HepG2 (cell line): ENCODE measurements around the gene NCBP2. TPM values are rescaled to one million over a fixed set of nuclear protein-coding genes. Genes with fewer than 3 reads are reported as not detected.

Experiments
- BRCA1 ChIP-seq: sonication (generic); formaldehyde crosslinking; IDR thresholded peaks from 2 replicates; pipeline ENCODE4 v1.4.0; 2020; ENCODE audit warnings: missing genetic modification reagents
- GPN1 ChIP-seq: sonication (generic); formaldehyde crosslinking; IDR thresholded peaks from 2 replicates; pipeline ENCODE4 v1.5.1; 2020; ENCODE audit warnings: missing genetic modification reagents, borderline replicate concordance
- ISX ChIP-seq: sonication (generic); formaldehyde crosslinking; conservative IDR thresholded peaks from 2 replicates; pipeline ENCODE4 v1.5.0; 2020; ENCODE audit warnings: missing genetic modification reagents
- JUNB ChIP-seq: sonication (generic); formaldehyde crosslinking; IDR thresholded peaks from 2 replicates; pipeline ENCODE4 v1.8.0; 2022; ENCODE audit warnings: missing genetic modification reagents, mild to moderate bottlenecking, borderline replicate concordance
- TEAD3 ChIP-seq: optimal IDR thresholded peaks from 2 replicates; pipeline ENCODE3; 2016; ENCODE audit warnings: borderline replicate concordance
- ZFP82 ChIP-seq: sonication (generic); formaldehyde crosslinking; IDR thresholded peaks from 2 replicates; pipeline ENCODE4 v1.5.1; 2020; ENCODE audit warnings: mild to moderate bottlenecking, missing genetic modification reagents, borderline replicate concordance
- ZNF10 ChIP-seq: sonication (generic); formaldehyde crosslinking; IDR thresholded peaks from 2 replicates; pipeline ENCODE4 v1.4.0; 2020; ENCODE audit warnings: mild to moderate bottlenecking, low read depth, missing genetic modification reagents, borderline replicate concordance
- ZNF12 ChIP-seq: sonication (generic); formaldehyde crosslinking; IDR thresholded peaks from 2 replicates; pipeline ENCODE4 v1.5.0; 2020; ENCODE audit warnings: missing genetic modification reagents
- ZNF749 ChIP-seq: sonication (generic); formaldehyde crosslinking; IDR thresholded peaks from 2 replicates; pipeline ENCODE4 v1.8.0; 2022; ENCODE audit warnings: mild to moderate bottlenecking, missing genetic modification reagents, moderate library complexity, borderline replicate concordance
- polyA plus RNA-seq, 8 experiments: library from polyadenylated mRNA; depleted of rRNA in 3 of 8; stranded (reverse) in 7 of 8; unstranded in 1 of 8; fragments of >200 nt; fragmentation: Illumina TruSeq in 4 of 8; extraction: Trizol in 4 of 8; gene quantifications; 2 replicates each; pipeline versions ENCODE4 v1.2.1 to v1.2.3, GENCODE V29; 2011 to 2016; ENCODE audit warnings: low read depth in 4 of 8, missing spikeins in 1 of 8, mixed read lengths in 1 of 8; ENCODE audit not compliant: insufficient read depth in 1 of 8
- total RNA-seq, 5 experiments: library from RNA; depleted of rRNA; stranded (reverse); fragments of >200 nt; fragmentation: Illumina TruSeq; extraction: Trizol; gene quantifications; 2 replicates each; pipeline ENCODE4 v1.2.3, GENCODE V29; 2016; ENCODE audit warnings: low read depth in 1 of 5
- TF ChIP-seq, protein P1 (sequence below): sonication (generic); formaldehyde crosslinking; IDR thresholded peaks from 2 replicates; pipeline ENCODE4 v1.5.0; 2020; ENCODE audit warnings: missing genetic modification reagents
- TF ChIP-seq, protein P2 (sequence below): sonication (generic); formaldehyde crosslinking; IDR thresholded peaks from 2 replicates; pipeline ENCODE4 v1.4.0; 2020; ENCODE audit warnings: low read depth, missing genetic modification reagents
- TF ChIP-seq, protein P3 (sequence below): sonication (generic); formaldehyde crosslinking; conservative IDR thresholded peaks from 2 replicates; pipeline ENCODE4 v1.8.0; 2022; ENCODE audit warnings: mild to moderate bottlenecking, moderate library complexity, missing genetic modification reagents
- TF ChIP-seq, protein P4 (sequence below): sonication (generic); formaldehyde crosslinking; IDR thresholded peaks from 2 replicates; pipeline ENCODE4 v1.9.0; 2021; ENCODE audit warnings: mild to moderate bottlenecking, missing genetic modification reagents
- TF ChIP-seq, protein P5 (sequence below): sonication (generic); formaldehyde crosslinking; IDR thresholded peaks from 2 replicates; pipeline ENCODE4 v1.8.1; 2023; ENCODE audit warnings: mild to moderate bottlenecking, missing genetic modification reagents

The NCBP2 gene
- total and polyA plus RNA-seq, 2 of the 13 experiments (the other 11 are each of a cell fraction or from before 2014, with no cell fraction given) = 58.7 to 95.5 TPM

DNA sequence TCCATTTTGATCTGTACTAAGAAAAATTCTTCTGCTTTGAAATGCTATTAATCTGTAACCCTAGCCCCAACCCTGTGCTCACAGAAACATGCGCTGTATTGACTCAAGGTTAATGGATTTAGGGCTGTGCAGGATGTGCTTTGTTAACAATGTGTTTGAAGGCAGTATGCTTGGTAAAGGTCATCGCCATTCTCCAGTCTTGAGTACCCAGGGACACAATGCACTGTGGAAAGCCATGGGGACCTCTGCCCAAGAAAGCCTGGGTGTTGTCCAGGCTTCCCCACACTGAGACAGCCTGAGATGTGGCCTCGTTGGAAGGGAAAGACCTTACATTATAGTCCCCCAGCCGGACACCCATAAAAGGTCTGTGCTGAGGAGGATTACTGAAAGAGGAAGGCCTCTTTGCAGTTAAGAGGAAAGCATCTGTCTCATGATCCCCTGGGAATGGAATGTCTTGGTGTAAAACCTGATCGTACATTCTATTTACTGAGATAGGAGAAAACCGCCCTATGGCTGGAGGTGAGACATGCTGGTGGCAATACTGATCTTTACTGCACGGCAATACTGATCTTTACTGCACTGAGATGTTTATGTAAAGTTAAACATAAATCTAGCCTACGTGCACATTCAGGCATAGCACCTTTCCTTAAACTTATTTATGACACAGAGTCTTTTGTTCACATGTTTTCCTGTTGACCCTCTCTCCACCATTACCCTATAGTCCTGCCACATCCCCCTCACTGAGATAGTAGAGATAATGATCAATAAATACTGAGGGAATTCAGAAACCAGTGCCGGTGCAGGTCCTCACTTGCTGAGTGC, 20.0 kb upstream of the NCBP2 start (continued):
- TF ChIP-seq, protein P1, sequence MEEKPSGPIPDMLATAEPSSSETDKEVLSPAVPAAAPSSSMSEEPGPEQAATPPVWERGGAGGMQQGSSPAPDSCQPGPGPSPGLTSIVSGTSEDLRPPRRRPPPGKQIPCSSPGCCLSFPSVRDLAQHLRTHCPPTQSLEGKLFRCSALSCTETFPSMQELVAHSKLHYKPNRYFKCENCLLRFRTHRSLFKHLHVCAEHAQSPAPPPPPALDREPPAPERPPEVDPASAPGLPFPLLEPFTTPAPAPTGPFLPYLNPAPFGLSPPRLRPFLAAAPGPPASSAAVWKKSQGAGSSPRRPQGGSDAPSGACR (CRISPR knock-in tag) = no peak
- TF ChIP-seq, protein P2, sequence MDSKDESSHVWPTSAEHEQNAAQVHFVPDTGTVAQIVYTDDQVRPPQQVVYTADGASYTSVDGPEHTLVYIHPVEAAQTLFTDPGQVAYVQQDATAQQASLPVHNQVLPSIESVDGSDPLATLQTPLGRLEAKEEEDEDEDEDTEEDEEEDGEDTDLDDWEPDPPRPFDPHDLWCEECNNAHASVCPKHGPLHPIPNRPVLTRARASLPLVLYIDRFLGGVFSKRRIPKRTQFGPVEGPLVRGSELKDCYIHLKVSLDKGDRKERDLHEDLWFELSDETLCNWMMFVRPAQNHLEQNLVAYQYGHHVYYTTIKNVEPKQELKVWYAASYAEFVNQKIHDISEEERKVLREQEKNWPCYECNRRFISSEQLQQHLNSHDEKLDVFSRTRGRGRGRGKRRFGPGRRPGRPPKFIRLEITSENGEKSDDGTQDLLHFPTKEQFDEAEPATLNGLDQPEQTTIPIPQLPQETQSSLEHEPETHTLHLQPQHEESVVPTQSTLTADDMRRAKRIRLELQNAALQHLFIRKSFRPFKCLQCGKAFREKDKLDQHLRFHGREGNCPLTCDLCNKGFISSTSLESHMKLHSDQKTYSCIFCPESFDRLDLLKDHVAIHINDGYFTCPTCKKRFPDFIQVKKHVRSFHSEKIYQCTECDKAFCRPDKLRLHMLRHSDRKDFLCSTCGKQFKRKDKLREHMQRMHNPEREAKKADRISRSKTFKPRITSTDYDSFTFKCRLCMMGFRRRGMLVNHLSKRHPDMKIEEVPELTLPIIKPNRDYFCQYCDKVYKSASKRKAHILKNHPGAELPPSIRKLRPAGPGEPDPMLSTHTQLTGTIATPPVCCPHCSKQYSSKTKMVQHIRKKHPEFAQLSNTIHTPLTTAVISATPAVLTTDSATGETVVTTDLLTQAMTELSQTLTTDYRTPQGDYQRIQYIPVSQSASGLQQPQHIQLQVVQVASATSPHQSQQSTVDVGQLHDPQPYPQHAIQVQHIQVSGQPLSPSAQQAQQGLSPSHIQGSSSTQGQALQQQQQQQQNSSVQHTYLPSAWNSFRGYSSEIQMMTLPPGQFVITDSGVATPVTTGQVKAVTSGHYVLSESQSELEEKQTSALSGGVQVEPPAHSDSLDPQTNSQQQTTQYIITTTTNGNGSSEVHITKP (CRISPR knock-in tag) = 0 out of 2 replicates have a peak, but pooled peaks have one; percentile 45
- TF ChIP-seq ZNF749 = no peak
- TF ChIP-seq, protein P3, sequence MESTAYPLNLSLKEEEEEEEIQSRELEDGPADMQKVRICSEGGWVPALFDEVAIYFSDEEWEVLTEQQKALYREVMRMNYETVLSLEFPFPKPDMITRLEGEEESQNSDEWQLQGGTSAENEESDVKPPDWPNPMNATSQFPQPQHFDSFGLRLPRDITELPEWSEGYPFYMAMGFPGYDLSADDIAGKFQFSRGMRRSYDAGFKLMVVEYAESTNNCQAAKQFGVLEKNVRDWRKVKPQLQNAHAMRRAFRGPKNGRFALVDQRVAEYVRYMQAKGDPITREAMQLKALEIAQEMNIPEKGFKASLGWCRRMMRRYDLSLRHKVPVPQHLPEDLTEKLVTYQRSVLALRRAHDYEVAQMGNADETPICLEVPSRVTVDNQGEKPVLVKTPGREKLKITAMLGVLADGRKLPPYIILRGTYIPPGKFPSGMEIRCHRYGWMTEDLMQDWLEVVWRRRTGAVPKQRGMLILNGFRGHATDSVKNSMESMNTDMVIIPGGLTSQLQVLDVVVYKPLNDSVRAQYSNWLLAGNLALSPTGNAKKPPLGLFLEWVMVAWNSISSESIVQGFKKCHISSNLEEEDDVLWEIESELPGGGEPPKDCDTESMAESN = 0 out of 2 replicates have a peak, but pooled peaks have one; percentile 44
- no peak for TF ChIP-seq ZFP82
- TF ChIP-seq BRCA1 (CRISPR knock-in tag) = no peak
- TF ChIP-seq, protein P4, sequence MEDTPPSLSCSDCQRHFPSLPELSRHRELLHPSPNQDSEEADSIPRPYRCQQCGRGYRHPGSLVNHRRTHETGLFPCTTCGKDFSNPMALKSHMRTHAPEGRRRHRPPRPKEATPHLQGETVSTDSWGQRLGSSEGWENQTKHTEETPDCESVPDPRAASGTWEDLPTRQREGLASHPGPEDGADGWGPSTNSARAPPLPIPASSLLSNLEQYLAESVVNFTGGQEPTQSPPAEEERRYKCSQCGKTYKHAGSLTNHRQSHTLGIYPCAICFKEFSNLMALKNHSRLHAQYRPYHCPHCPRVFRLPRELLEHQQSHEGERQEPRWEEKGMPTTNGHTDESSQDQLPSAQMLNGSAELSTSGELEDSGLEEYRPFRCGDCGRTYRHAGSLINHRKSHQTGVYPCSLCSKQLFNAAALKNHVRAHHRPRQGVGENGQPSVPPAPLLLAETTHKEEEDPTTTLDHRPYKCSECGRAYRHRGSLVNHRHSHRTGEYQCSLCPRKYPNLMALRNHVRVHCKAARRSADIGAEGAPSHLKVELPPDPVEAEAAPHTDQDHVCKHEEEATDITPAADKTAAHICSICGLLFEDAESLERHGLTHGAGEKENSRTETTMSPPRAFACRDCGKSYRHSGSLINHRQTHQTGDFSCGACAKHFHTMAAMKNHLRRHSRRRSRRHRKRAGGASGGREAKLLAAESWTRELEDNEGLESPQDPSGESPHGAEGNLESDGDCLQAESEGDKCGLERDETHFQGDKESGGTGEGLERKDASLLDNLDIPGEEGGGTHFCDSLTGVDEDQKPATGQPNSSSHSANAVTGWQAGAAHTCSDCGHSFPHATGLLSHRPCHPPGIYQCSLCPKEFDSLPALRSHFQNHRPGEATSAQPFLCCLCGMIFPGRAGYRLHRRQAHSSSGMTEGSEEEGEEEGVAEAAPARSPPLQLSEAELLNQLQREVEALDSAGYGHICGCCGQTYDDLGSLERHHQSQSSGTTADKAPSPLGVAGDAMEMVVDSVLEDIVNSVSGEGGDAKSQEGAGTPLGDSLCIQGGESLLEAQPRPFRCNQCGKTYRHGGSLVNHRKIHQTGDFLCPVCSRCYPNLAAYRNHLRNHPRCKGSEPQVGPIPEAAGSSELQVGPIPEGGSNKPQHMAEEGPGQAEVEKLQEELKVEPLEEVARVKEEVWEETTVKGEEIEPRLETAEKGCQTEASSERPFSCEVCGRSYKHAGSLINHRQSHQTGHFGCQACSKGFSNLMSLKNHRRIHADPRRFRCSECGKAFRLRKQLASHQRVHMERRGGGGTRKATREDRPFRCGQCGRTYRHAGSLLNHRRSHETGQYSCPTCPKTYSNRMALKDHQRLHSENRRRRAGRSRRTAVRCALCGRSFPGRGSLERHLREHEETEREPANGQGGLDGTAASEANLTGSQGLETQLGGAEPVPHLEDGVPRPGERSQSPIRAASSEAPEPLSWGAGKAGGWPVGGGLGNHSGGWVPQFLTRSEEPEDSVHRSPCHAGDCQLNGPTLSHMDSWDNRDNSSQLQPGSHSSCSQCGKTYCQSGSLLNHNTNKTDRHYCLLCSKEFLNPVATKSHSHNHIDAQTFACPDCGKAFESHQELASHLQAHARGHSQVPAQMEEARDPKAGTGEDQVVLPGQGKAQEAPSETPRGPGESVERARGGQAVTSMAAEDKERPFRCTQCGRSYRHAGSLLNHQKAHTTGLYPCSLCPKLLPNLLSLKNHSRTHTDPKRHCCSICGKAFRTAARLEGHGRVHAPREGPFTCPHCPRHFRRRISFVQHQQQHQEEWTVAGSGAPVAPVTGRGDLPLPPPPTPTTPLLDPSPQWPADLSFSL (CRISPR knock-in tag) = no peak
- TF ChIP-seq ISX (CRISPR knock-in tag) = no peak
- TF ChIP-seq ZNF10 = no peak
- TF ChIP-seq JUNB = no peak
- peak; percentile 85 for TF ChIP-seq TEAD3
- TF ChIP-seq, protein P5, sequence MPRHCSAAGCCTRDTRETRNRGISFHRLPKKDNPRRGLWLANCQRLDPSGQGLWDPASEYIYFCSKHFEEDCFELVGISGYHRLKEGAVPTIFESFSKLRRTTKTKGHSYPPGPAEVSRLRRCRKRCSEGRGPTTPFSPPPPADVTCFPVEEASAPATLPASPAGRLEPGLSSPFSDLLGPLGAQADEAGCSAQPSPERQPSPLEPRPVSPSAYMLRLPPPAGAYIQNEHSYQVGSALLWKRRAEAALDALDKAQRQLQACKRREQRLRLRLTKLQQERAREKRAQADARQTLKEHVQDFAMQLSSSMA (CRISPR knock-in tag) = no peak
- no peak for TF ChIP-seq ZNF12 (CRISPR knock-in tag)
- TF ChIP-seq GPN1 = no peak
